ENCODE measurements around the gene CXCL8. TPM values are rescaled to one million over a fixed set of nuclear protein-coding genes. Genes with fewer than 3 reads are reported as not detected.

CXCL8 gene
- total RNA-seq, 1 experiment from 2014 or later = 79.5 TPM

DNA sequence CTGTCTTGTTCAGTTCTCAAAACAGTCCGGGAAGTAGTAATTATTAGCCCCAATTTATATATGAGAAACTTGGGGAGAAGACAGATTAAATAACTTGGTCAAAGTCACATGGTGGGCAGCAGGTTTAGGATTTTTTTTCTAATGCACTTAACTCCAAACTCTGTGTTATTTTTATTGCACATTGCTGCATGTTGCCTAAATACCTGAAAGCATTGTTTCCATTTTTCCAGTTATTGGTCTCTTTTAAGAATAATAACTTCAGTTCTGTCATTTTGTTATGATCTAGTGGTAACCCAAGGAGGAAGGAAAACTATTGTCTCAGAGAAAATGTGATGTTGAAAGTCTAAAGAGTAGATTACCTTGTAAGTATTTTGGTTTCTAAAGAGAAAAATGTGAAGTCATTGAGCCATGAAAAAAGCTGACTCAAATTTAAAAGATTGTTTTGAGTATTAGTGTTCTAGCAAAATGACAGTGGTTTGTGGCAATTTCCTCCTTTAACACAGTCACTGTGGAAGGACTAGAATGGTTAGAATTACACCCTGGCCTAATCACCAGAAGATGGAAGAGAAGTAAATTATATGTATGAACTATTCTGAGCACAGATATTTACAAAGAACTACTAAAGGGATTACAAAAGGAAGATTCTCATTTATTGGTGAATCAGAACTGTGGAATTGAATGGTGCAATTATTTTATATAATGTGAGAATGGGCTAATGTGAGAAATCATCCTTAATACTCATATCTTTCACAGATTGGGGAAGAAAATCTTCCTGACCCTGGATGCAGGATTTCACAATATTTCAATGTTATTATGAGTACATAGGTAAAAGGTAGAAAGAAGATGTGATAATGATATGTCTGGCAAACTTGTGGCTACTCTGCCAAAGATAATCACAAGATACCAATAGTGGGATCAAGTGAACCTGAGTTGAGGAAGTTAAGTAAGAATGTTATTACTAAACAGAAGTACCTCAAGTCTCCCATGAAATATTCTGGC, 21.7 kb upstream of the CXCL8 start:
- peak; percentile 55 for DNase-seq (ENCODE audit: low read depth)

DNA sequence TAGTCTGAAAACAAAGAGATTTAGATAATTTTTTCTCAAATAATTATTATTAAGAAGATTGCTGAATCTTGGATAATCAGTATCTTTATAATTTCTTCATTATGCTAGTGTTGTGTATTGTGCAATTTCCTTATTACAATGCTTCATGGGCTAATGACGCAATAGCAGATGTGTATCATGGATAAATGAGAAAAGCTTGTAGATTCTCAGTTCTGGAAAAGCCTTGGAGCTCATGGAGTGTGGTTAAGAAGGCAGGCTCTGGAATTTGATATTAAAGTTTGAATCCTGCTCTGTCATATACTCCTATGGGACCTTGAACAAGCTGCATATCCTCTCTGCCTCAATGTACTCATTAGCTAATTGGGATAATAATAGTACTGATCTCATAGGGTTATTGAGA, 18.9 kb upstream of the CXCL8 start:
- DNase-seq (ENCODE audit: low read depth) = peak; percentile 83

GRCh38 chr4:73721909-73722308, 18.5 kb upstream of the CXCL8 start:
- DNase-seq (ENCODE audit: low read depth) = peak; percentile 69

- peak; percentile 48 for DNase-seq (ENCODE audit: low read depth)
Observed at GRCh38 chr4:73723023-73723422, 17.3 kb upstream of the CXCL8 start.

- peak; percentile 43 for DNase-seq (ENCODE audit: low read depth)
Observed at GRCh38 chr4:73723928-73724327, 16.4 kb upstream of the CXCL8 start.

- DNase-seq (ENCODE audit: low read depth) = no peak
Observed at GRCh38 chr4:73725510-73725909, 14.9 kb upstream of the CXCL8 start.

DNA sequence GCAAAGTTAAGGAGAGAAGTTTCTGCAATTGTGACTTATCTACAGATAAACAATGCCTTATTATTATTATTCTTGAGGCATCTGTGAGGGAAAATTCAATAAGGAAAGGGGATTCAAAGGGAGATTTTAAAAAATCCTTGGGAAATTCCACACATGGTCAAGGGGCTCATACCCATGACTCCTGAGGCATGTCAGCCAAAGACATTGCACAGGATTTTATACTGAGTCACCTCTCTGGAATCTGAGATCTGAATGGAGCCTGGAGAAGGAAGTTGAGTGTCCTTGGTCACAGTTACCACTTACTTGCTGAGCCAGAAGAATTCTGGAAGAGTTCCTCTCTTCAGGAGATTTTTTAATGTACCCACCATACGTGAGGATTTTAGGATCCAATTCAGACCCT, 14.4 kb upstream of the CXCL8 start:
- DNase-seq (ENCODE audit: low read depth) = peak; percentile 94

- no peak for DNase-seq (ENCODE audit: low read depth)
Observed at GRCh38 chr4:73727685-73728084, 12.7 kb upstream of the CXCL8 start.

GRCh38 chr4:73728091-73728741, 12.2 kb upstream of the CXCL8 start:
- no peak for DNase-seq (ENCODE audit: low read depth)

- DNase-seq (ENCODE audit: low read depth) = peak; percentile 80
Observed at GRCh38 chr4:73729534-73730165, 10.7 kb upstream of the CXCL8 start.

- DNase-seq (ENCODE audit: low read depth) = peak; percentile 57
Observed at GRCh38 chr4:73730292-73730691, 10.1 kb upstream of the CXCL8 start.

- DNase-seq (ENCODE audit: low read depth) = no peak
Observed at GRCh38 chr4:73730867-73731266, 9.5 kb upstream of the CXCL8 start.

DNA sequence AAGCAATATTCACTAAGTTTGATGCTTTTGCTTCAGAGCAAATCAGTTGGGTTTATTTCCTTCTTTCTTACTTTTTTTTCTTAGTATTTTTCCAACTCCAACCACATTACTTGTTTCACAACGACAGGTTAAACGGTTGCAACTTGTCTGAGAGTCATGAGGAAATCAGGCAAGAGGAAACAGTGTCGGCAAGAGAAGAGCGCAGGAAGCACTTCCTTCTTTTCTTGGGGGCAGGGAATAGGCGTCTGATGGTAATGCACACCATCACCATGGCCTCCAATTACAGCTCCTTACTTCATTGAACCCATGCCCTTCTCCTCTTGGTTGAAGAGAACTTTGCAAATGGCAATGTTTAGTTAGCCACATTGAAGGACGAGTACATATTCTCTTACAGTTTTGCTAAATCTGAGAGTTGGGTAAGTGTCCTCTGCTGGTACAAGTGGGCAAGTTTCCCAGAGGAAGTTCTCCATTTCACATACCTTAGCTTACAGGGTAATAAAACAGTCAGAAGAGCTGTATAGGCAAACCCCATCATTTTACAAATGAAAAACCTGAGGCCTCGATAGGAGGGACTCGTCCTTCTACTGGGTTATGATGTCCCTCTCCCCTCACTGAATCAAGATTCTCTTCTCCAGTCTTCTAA, 8.3 kb upstream of the CXCL8 start:
- no peak for DNase-seq (ENCODE audit: low read depth)

- DNase-seq (ENCODE audit: low read depth) = no peak
Observed at GRCh38 chr4:73732759-73733431, 7.5 kb upstream of the CXCL8 start.

DNA sequence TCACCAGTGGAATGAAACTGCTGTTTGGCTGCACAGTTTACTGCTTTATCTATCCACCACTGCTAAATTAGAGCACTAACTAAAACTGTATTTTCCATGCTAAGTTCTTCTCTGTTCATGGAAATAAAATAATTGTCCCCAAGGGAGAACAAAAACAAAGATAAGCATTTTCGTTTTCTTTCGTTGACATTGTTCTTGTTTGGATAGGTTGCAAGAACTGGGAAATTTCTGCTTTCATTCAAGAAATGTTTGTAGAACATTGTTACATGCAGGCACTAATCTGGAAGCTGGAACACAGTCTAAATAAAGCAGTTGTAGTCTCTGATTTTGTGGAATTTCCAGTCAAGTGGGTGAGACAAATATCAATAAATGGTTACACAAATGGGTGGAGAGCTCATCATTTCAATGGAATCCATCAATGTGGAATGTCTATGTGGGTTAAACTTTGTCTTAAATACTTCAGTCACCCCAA, 5.8 kb upstream of the CXCL8 start:
- DNase-seq (ENCODE audit: low read depth) = peak; percentile 28

- peak; percentile 68 for DNase-seq (ENCODE audit: low read depth)
Observed at GRCh38 chr4:73735231-73735630, 5.1 kb upstream of the CXCL8 start.

- no peak for DNase-seq (ENCODE audit: low read depth)
Observed at GRCh38 chr4:73741031-73741749, 821 bp downstream of the CXCL8 start.

- no peak for DNase-seq (ENCODE audit: low read depth)
Observed at GRCh38 chr4:73741750-73742489, 1.6 kb downstream of the CXCL8 start.

- no peak for DNase-seq (ENCODE audit: low read depth)
Observed at GRCh38 chr4:73742490-73743160, 2.3 kb downstream of the CXCL8 start.
